D721Med (cell line): ENCODE data around the gene TMEM272.

Experiments
- DNase-seq: peaks from one replicate; pipeline ENCODE4 v3.0.0; 2011; ENCODE audit warnings: low spot score; ENCODE audit not compliant: insufficient read length
- FAIRE-seq: peaks from 2 replicates; lab custom pipeline; 2011; peaks lifted over from hg19 to GRCh38; lab: Jason Lieb, UNC
- TF ChIP-seq, protein P1 (sequence below): IDR thresholded peaks from 2 replicates; pipeline ENCODE4 v1.5.1; 2012; ENCODE audit warnings: mild to moderate bottlenecking, control low read depth; ENCODE audit not compliant: insufficient read depth; ENCODE audit errors: missing control alignments

The TMEM272 gene, protein sequence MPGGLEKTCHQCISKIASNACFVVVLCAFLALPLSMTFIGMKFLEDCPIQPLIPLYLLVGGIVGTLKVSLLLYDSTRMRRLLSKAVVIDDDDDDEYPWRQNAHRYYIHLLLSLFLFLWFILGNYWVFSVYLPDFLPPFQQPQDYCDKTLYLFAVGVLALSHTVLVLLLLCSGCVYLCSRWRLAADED

DNA sequence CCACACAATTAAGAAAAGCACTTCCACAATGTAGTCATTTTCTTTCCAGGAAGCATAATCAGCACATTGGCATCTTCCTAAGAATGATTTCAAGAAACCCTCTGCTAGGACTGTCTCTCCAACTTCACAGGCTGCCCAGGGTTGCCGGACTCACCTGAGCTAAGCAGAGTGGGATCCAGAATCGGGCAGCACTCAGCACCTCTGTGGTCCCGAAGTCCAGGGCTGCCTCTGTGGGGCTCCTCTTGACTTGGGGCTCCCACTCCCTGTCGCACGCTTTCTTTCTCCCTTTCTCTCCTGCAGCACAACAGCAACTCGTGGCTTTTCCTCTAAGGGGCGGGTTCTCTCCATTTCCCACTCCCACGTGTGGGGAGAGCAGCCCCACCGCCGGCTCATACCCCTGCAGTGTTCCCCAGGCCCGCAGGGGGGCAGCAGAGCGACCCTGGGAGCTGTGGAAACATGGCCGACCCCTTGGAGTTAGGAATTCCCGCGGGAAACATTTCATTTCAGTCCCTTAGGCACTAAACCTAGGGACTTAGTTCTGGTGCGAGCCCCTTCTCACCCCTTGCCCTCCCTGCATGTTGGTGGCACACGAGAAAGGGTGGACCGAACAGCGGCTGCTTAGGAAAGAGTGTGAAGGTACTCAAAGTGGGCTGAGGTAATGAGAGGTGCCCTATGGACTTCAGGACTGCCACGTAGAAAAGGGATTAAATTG is at the start of gene TMEM272:
TSS of gene TMEM272 (minus strand) at position 316 of the 712 bp plus-strand sequence. CDS start 6,647 bp downstream, outside the sequence.
- FAIRE-seq, result no peak
- peak; percentile 83 for DNase-seq
- TF ChIP-seq, protein P1, sequence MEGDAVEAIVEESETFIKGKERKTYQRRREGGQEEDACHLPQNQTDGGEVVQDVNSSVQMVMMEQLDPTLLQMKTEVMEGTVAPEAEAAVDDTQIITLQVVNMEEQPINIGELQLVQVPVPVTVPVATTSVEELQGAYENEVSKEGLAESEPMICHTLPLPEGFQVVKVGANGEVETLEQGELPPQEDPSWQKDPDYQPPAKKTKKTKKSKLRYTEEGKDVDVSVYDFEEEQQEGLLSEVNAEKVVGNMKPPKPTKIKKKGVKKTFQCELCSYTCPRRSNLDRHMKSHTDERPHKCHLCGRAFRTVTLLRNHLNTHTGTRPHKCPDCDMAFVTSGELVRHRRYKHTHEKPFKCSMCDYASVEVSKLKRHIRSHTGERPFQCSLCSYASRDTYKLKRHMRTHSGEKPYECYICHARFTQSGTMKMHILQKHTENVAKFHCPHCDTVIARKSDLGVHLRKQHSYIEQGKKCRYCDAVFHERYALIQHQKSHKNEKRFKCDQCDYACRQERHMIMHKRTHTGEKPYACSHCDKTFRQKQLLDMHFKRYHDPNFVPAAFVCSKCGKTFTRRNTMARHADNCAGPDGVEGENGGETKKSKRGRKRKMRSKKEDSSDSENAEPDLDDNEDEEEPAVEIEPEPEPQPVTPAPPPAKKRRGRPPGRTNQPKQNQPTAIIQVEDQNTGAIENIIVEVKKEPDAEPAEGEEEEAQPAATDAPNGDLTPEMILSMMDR, result peak; percentile 68

DNA sequence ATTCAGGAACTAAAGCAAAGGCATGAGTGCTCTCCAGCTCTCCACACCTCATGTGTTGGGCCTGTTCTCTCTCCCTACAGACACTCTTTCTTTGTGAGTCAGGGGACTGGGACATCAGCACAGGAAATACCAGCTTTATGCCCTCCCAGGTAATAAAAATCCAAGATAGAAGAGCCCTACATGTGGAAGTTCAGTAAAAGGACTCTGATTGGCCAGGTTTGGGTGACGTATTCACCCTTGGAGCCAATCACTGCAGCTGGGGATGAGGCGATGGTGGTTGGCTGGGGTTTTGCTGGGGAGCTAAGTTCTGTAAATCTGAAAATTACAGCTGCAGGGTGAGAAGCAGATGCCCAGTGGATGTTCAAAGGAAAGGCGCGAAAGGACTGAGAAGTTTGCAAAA is 49.3 kb upstream of the TMEM272 start:
- FAIRE-seq, result no peak
- DNase-seq, result no peak
- TF ChIP-seq, protein P1, result no peak

DNA sequence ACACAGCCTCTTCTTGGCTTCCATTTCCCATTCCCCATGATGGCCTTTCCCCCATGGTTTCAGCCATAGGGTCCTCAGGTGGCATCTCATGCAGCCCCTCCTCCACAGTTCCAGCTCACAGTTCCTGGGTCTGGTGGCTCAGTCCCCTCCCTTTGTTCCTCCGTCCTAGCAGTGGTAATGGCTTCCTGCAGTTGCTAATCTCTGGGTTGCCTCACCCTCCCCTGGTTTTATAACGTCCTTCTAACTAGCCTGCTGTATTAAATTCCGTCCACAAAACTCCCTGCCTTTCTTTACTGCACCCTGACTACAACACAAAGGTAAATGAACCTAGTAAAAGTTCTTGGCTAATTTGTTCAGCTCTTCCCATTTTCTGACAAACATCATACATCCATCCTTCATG is 47.7 kb upstream of the TMEM272 start:
- DNase-seq (no peak), FAIRE-seq (no peak)
- TF ChIP-seq, protein P1, result no peak

DNA sequence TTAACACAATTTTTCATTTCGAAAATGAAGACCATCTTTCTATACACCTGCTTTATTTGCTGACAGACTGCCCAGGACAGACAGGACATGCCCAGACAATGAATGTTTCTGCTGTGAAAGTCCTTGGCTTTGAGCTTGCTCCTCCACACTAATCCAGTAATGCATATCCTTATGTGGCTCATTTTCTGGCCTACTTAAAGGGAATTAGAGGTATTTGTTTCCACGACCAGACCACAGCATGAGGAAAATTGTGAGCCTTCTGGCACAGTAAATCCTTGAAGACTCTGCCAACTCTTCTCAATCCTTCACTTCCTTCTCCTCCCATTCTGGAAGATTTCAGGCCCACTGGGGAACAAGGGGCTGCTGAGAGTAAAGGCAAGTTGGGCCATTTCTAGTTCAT is 42.5 kb upstream of the TMEM272 start:
- TF ChIP-seq, protein P1, result no peak
- peak; percentile 45 for DNase-seq
- FAIRE-seq, result peak; percentile 98

DNA sequence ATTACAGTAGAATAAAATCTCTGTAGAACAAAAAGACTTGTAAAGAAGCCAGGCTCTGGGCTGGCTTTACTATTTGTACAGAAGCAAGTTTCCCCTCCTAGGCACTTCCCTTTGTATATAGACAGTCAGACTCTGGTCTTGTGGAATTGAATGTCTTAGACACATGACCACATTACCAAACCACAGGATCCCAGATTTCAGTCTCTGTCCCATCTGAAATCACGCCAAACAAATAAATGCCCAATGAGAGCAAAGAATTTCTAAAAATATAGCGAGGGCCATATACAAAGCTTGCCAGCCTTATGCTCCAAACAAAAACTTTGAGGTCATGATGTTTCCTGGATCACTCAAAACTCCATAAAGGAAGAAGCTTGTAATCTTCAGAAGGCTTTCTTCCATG is 40.7 kb upstream of the TMEM272 start:
- TF ChIP-seq, protein P1, result no peak

DNA sequence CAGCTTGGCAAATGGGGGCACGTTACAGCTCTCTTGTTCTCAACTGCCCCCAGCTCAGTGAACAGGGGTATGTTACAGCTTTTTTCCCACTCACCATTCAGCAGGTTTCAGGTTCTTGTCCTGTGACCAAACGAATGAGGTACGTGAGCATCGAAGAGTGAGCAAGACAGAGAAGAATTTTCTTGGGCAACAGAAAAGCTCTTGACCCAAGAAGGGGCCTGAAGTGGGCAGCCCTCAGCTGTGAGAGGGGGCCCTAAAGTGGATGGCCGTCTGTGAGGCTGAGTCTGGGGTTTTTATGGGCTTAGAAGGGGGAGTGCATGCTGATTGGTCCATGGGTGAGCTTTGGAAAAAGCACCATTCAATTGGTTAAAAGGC is 38.2 kb upstream of the TMEM272 start:
- DNase-seq, result no peak
- TF ChIP-seq, protein P1, result no peak

More for the DNA sequence above, 40.7 kb upstream of the TMEM272 start:
- FAIRE-seq (no peak), DNase-seq (no peak)

More for the DNA sequence above, 38.2 kb upstream of the TMEM272 start:
- no peak for FAIRE-seq
